Amniotic epithelial cell (primary cell): Measurements from ENCODE around the gene THAP3.
A peak's percentile ranks its signal among the peaks of the same experiment; 100 is the strongest.

Source experiments
- DNase-seq: peaks from one replicate; pipeline ENCODE4 v3.0.0-alpha.2; 2010; ENCODE audit warnings: low read depth

The THAP3 gene

GRCh38 chr1:6612641-6613360 lies 11.9 kb upstream of the THAP3 start:
- peak; percentile 46 for DNase-seq

GRCh38 chr1:6613361-6614018 lies 11.2 kb upstream of the THAP3 start, which contains the start of gene PHF13:
TSS of gene PHF13 (plus strand) at chr1:6613731. CDS start at chr1:6614067, 336 bp downstream.
- DNase-seq: peak; percentile 98

DNA sequence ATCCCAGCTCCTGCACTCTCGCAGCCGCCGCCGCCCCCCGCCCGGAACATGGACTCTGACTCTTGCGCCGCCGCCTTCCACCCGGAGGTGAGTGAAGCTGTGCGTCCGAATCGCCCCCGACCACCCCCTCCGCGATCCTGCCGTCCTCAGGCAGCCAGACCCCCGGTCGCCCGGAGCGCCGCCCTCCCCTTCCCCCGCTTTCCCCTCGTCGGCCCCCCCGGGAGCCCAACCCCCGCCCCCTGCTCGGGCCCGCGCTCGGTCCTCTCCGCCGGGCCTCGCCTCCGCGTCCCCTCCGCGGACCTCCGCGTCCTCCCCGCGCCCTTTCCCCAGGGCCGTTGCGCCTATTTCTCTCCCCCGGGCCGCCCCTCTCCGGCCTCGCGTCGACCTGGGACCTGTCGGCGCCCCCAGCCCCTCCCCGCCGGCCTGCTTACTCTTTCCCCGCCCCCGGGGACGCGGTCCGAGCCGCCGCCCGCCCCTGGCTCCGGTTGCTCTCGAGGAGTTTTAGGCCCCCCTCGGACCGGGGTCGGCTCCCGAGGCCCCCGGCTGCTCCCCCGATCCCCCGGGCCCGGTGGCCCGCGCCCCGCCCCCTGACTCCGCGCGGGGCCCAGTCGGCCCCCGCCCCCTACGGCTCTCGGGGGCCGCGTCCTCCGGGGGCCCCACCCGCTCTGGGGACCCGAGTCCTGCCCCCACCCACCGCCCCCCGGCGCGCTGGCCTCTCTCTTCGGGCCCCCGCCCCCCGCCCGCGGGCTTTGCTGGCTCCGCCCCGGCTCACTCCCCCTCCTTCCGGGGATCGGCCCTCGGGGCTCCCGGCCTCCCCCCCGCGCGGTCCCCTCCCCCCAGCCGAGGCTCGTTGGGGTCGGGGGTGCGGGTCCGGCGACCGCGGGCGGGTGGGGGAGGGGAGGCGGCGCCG lies 10.4 kb upstream of the THAP3 start:
- DNase-seq: no peak

GRCh38 chr1:6614929-6615785 lies 9.5 kb upstream of the THAP3 start:
- DNase-seq: no peak

DNA sequence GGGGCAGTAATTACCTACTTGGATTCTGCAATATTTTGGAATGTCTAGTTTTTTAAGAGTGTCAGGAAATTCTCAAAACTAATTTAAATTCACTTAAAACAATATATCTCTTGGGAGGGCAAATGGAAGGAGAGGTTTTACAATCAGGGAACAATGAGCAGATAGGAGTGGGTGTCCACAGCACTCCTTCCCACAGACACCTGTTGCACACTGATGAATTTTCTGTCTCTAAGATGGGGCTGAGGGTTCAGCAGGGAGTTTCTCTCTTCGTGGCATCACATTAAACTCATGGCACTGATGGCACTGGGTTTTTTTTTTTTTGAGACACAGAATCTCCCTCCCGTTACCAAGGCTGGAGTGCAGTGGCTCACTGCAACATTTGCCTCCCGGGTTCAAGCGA lies 5.6 kb upstream of the THAP3 start:
- DNase-seq: no peak

DNA sequence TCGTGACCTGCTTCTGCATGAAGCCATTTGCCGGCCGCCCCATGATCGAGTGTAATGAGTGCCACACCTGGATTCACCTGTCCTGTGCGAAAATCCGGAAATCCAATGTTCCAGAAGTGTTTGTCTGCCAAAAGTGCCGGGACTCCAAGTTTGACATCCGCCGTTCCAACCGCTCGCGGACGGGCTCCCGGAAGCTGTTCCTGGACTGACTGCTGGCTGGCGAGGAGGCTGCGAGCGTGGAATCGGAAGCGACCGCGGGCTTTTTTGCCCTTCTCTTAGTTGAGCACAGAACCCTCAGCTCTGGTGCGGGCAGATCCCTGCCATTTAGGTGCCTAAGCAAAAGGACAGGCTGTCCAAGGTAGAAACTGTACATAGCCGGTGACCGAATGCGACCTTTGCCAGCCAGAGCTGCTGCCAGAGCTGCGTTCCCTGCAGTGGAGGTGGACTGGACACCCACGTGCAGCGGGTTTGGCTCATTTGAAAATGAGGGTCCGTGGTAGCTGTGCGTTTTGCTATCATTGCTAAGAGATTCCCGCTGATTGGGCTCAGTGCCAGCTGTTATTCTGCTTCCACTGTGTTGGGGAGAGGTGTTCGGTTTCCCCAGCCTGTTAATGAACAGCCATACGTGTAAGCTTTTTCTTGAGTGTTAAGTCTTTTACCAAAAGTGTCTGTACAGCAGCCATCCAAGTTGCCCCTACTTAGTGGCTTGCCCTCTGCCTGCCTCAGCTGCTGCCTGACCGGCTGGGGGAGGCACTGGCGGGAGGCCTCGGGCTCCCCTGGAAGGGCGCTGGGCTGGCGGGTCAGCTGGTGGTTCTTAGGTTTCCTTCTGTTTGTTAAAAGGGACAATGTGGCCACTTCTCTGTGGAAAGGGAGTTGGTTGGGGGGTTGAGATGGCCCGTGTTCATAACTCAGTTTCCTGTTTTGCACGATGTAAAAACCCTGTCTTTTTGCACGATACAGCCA lies 3.0 kb upstream of the THAP3 start:
- DNase-seq: no peak

- no peak for DNase-seq
Measured at GRCh38 chr1:6622396-6623152, 2.1 kb upstream of the THAP3 start.

- DNase-seq: peak; percentile 74
Measured at GRCh38 chr1:6623269-6623965, 1.3 kb upstream of the THAP3 start.

DNA sequence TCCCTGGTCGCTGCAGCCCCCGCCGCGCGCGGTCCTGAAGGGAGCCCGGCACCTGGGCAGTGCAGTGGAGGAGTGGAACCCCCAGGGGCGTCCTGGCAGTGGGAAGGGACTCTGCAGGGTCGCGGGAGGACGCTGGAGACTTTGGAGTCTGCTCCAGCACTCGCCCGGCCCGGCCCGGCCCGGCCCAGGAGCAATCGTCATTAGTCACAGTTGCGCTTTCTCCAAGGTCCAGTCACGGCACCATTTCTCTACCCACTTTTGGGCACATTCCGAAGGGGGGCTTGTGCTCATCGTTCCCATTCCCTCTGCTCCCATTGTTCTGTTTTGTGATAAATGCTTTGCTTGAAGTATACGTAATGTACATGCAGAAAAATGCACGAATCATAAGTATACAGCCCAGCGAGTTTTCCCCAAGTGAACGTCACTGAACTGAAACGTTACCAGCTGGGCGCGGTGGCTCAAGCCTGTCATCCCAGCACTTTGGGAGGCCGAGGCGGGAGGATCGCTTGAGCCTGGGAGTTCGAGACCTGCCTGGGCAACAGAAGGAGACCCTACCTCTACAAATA lies 999 bp downstream of the THAP3 start:
- peak; percentile 42 for DNase-seq

DNA sequence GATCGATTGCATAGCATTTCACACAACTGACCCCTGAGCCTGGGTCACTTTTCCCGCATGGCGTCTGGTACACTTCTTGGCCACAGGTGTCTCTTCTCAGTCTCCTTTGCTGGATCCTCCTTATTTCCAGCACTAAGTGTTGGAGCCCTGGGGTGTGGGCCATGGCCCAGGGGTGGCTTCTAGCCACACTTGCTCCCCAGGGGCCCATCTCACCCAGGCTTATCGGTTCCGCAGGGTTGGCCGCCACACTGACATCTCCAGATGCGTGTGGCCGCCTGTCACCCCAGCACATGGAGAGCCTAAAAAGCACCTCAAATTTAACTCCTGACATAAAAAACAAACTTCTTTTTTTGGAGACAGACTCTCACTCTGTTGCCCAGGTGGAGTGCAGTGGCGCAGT lies 2.4 kb downstream of the THAP3 start:
- DNase-seq: no peak

DNA sequence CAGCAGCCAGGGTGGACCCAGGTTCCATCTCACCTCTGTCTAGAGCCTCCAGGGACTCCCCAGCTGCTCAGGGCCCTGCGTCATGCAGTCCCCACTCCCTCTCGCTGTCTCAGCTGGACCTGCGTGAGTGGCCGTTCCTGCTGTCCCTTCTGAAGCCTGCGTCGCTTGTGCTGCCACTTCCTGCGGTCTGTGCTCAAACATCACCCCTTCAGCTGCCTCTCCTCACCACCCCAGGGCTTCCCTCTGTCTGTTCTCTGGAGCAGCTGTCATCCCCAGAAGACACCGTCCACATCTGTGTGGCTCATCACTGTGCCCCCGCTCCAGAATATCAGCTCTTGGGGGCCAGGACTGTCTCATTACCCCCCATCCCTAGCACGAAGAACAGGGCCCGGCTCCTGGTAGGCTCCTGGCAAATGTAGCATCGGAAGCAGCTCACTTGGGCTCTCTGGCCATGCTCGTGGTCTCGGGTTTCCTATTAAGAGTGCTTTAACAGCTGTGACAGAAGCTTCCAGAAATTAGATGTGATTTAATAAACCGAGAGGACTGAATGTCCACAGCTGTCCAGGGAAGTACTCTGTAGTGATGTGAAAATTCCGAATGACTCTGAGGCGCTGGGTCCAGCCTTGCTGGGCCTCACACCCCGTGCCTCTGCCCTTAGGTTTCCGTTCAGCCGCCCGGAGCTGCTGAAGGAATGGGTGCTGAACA lies 3.3 kb downstream of the THAP3 start:
- no peak for DNase-seq

- no peak for DNase-seq
Measured at GRCh38 chr1:6628971-6629479, 4.4 kb downstream of the THAP3 start.

DNA sequence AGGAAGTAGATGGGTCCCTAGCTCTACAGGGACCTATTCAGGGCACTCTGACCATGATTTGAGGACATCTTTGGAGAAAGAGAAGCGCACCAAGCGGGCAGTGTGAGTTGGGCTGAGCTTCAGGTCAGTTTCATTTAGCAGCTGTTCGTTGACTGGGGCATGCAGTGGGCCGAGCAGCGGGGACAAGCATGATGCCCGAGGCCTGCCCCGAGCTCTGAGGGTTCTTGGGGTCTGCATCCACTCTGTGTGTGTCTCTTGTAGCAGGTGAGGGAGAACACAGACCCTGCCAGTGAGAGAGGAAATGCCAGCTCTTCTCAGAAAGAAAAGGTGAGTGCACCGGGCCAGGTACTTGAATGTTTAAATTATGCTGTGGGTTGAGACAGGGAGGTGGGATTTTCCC lies 5.4 kb downstream of the THAP3 start:
- DNase-seq: no peak

- no peak for DNase-seq
Measured at GRCh38 chr1:6631058-6631457, 6.4 kb downstream of the THAP3 start.

- DNase-seq: no peak
Measured at GRCh38 chr1:6632588-6633514, 8.2 kb downstream of the THAP3 start.

GRCh38 chr1:6634371-6635052 lies 9.8 kb downstream of the THAP3 start:
- DNase-seq: peak; percentile 33
